IMR-90 (cell line): ENCODE data around the gene HOXA3. TPM values are rescaled to one million over a fixed set of nuclear protein-coding genes. Genes with fewer than 3 reads are reported as not detected.
A peak's percentile ranks its signal among the peaks of the same experiment; 100 is the strongest.

Experiments
- ATAC-seq: fragments of 200-7000 bp; cut with Tn5 transposase; 2 replicates; pipeline ENCODE4 v1.9.1; 2020; ENCODE audit warnings: low read depth, mild to moderate bottlenecking, moderate library complexity
- BruUV-seq: library from RNA; stranded (reverse); fragments of 400-500 nt; replicated peaks from 2 replicates; lab custom pipeline; 2021; lab: Mats Ljungman, UMichigan
- CTCF ChIA-PET: fragments of 300-600 bp; formaldehyde crosslinking; extraction: SDS; loops from one replicate; lab custom pipeline; 2021; ENCODE audit warnings: antibody characterized with exemption; lab: Yijun Ruan, JAX
- POLR2A ChIA-PET: fragments of 300-600 bp; sonication (Branson Sonifier 250); formaldehyde crosslinking; loops from one replicate; lab custom pipeline; 2022; ENCODE audit warnings: antibody characterized with exemption; ENCODE audit not compliant: unreplicated experiment; lab: Charles Lee
- DNase-seq: peaks from one replicate; pipeline ENCODE4 v3.0.0; 2013
- H2AFZ ChIP-seq: replicated peaks from 2 replicates; pipeline ENCODE3; 2013; ENCODE audit warnings: low read length, mild to moderate bottlenecking; ENCODE audit not compliant: poor library complexity
- H2AK5ac ChIP-seq: 2 replicates; pipeline ENCODE4 v1.6.1; 2013; ENCODE audit warnings: low read depth, low read length, inconsistent platforms
- H2AK9ac ChIP-seq: replicated peaks from 2 replicates; pipeline ENCODE3; 2013; ENCODE audit warnings: mild to moderate bottlenecking, low read depth, low read length, moderate library complexity; ENCODE audit not compliant: poor library complexity
- H2BK120ac ChIP-seq: 2 replicates; pipeline ENCODE4 v1.6.1; 2013; ENCODE audit warnings: low read depth, low read length, inconsistent platforms
- H2BK15ac ChIP-seq: 3 replicates; pipeline ENCODE4 v1.6.1; 2013; ENCODE audit warnings: low read depth, low read length, inconsistent platforms
- H2BK20ac ChIP-seq: 2 replicates; pipeline ENCODE4 v1.6.1; 2013; ENCODE audit warnings: low read depth, mild to moderate bottlenecking, inconsistent platforms, low read length, moderate library complexity
- H2BK5ac ChIP-seq: 2 replicates; pipeline ENCODE4 v1.6.1; 2013; ENCODE audit warnings: mild to moderate bottlenecking, low read depth, low read length, inconsistent platforms; ENCODE audit not compliant: poor library complexity, severe bottlenecking
- H3K14ac ChIP-seq: replicated peaks from 2 replicates; pipeline ENCODE4 v1.6.1; 2013; ENCODE audit warnings: low read depth, low read length, inconsistent platforms
- H3K18ac ChIP-seq: 2 replicates; pipeline ENCODE4 v1.6.1; 2013; ENCODE audit warnings: low read depth, low read length, control low read depth
- H3K23ac ChIP-seq: 2 replicates; pipeline ENCODE4 v1.6.1; 2013; ENCODE audit warnings: low read depth, low read length, inconsistent platforms
- H3K27ac ChIP-seq: 2 replicates; pipeline ENCODE4 v1.5.1; 2013; ENCODE audit warnings: mild to moderate bottlenecking, control low read depth, low read length; ENCODE audit not compliant: insufficient read depth
- H3K27me3 ChIP-seq: 2 replicates; pipeline ENCODE4 v1.6.1; 2013; ENCODE audit warnings: low read length; ENCODE audit not compliant: control insufficient read depth, insufficient read depth
- H3K36me3 ChIP-seq: 2 replicates; pipeline ENCODE4 v1.6.1; 2013; ENCODE audit warnings: low read length, mixed read lengths; ENCODE audit not compliant: control insufficient read depth, insufficient read depth
- H3K4ac ChIP-seq: 2 replicates; pipeline ENCODE4 v1.6.1; 2013; ENCODE audit warnings: low read depth, low read length, inconsistent platforms
- H3K4me1 ChIP-seq: 2 replicates; pipeline ENCODE4 v1.6.1; 2013; ENCODE audit warnings: low read length, mixed read lengths; ENCODE audit not compliant: control insufficient read depth, insufficient read depth
- H3K4me2 ChIP-seq: 2 replicates; pipeline ENCODE4 v1.6.1; 2013; ENCODE audit warnings: low read depth, mild to moderate bottlenecking, control low read depth, low read length, moderate library complexity
- H3K4me3 ChIP-seq: 2 replicates; pipeline ENCODE4 v1.5.1; 2013; ENCODE audit warnings: low read depth, mild to moderate bottlenecking, control low read depth, low read length, moderate library complexity; ENCODE audit not compliant: insufficient read depth
- H3K56ac ChIP-seq: 2 replicates; pipeline ENCODE4 v1.6.1; 2013; ENCODE audit warnings: low read length, inconsistent platforms; ENCODE audit not compliant: insufficient read depth; ENCODE audit errors: extremely low read depth
- H3K79me1 ChIP-seq, 2 experiments: 2 replicates each; pipeline ENCODE4 v1.6.1; 2013; ENCODE audit warnings: low read length in 2 of 2, inconsistent platforms in 1 of 2, low read depth in 1 of 2
- H3K9ac ChIP-seq: 2 replicates; pipeline ENCODE4 v1.6.1; 2013; ENCODE audit warnings: low read depth, low read length, control low read depth
- H3K9me1 ChIP-seq: 2 replicates; pipeline ENCODE4 v1.6.1; 2013; ENCODE audit warnings: low read length, inconsistent platforms; ENCODE audit not compliant: insufficient read depth
- H3K9me3 ChIP-seq: 2 replicates; pipeline ENCODE4 v1.6.1; 2013; ENCODE audit warnings: low read length; ENCODE audit not compliant: control insufficient read depth, insufficient read depth
- H4K20me1 ChIP-seq: 2 replicates; pipeline ENCODE4 v1.6.1; 2013; ENCODE audit warnings: low read length, inconsistent platforms; ENCODE audit not compliant: insufficient read depth
- H4K5ac ChIP-seq: 2 replicates; pipeline ENCODE4 v1.6.1; 2013; ENCODE audit warnings: mild to moderate bottlenecking, low read depth, low read length, control low read depth
- H4K8ac ChIP-seq, 2 experiments: 2 replicates each; pipeline ENCODE4 v1.6.1; 2013; ENCODE audit warnings: low read depth in 2 of 2, low read length in 2 of 2, control low read depth in 1 of 2, inconsistent platforms in 1 of 2
- H4K91ac ChIP-seq: 2 replicates; pipeline ENCODE4 v1.6.1; 2013; ENCODE audit warnings: low read depth, low read length, inconsistent platforms; ENCODE audit not compliant: insufficient read depth
- BHLHE40 ChIP-seq: fragments of 150-350 bp; IDR thresholded peaks from 2 replicates; pipeline ENCODE4 v1.6.1; 2016; ENCODE audit warnings: mild to moderate bottlenecking, low read depth, low read length
- CEBPB ChIP-seq: IDR thresholded peaks from 2 replicates; pipeline ENCODE4 v1.6.1; 2012; ENCODE audit warnings: low read depth, low read length, improper control_type of control experiment
- CHD1 ChIP-seq: IDR thresholded peaks from 2 replicates; pipeline ENCODE4 v1.6.1; 2012; ENCODE audit warnings: low read depth, low read length, improper control_type of control experiment
- CTCF ChIP-seq: conservative IDR thresholded peaks from 2 replicates; pipeline ENCODE4 v1.5.1; 2012; ENCODE audit warnings: mild to moderate bottlenecking, low read depth, low read length, improper control_type of control experiment
- ELK1 ChIP-seq: fragments of 150-350 bp; IDR thresholded peaks from 2 replicates; pipeline ENCODE4 v1.6.1; 2016; ENCODE audit warnings: low read depth, mild to moderate bottlenecking, low read length, moderate library complexity, borderline replicate concordance
- MAFK ChIP-seq: IDR thresholded peaks from 2 replicates; pipeline ENCODE4 v1.6.1; 2012; ENCODE audit warnings: low read depth, low read length, improper control_type of control experiment
- MAZ ChIP-seq: IDR thresholded peaks from 2 replicates; pipeline ENCODE4 v1.6.1; 2012; ENCODE audit warnings: low read depth, mild to moderate bottlenecking, low read length, improper control_type of control experiment, moderate library complexity, borderline replicate concordance
- MXI1 ChIP-seq: IDR thresholded peaks from 2 replicates; pipeline ENCODE4 v1.6.1; 2012; ENCODE audit warnings: low read depth, mild to moderate bottlenecking, low read length, moderate library complexity, borderline replicate concordance
- POLR2A ChIP-seq: IDR thresholded peaks from 2 replicates; pipeline ENCODE4 v1.6.1; 2012; ENCODE audit warnings: mild to moderate bottlenecking, low read depth, low read length
- RAD21 ChIP-seq: IDR thresholded peaks from 2 replicates; pipeline ENCODE4 v1.6.1; 2012; ENCODE audit warnings: low read length, improper control_type of control experiment
- RCOR1 ChIP-seq: IDR thresholded peaks from 2 replicates; pipeline ENCODE4 v1.6.1; 2012; ENCODE audit warnings: mild to moderate bottlenecking, low read length, improper control_type of control experiment; ENCODE audit not compliant: insufficient replicate concordance
- RFX5 ChIP-seq: IDR thresholded peaks from 2 replicates; pipeline ENCODE4 v1.8.0; 2012; ENCODE audit warnings: low read depth, mild to moderate bottlenecking, low read length, moderate library complexity
- SMC3 ChIP-seq: fragments of 150-350 bp; IDR thresholded peaks from 2 replicates; pipeline ENCODE4 v1.6.1; 2016; ENCODE audit warnings: low read depth, mild to moderate bottlenecking, antibody characterized with exemption, low read length, moderate library complexity
- USF2 ChIP-seq: fragments of 150-350 bp; IDR thresholded peaks from 2 replicates; pipeline ENCODE4 v1.6.1; 2017; ENCODE audit warnings: mild to moderate bottlenecking, antibody characterized with exemption, low read length, low read depth
- WGBS, 2 experiments: methylation state at CpG; one replicate each; pipeline versions ENCODE4 v1.1.5 to v1.1.7; 2013; ENCODE audit warnings: missing lambda C conversion rate in 2 of 2; ENCODE audit not compliant: insufficient read length in 1 of 2; ENCODE audit errors: extremely low coverage in 2 of 2; 5-methylcytosine and 5-hydroxymethylcytosine counted together
- dilution Hi-C: fragments of 300-500 bp; cut with HindIII; formaldehyde crosslinking; loops from one replicate; pipeline ENCODE4 v1.14.3; 2018; ENCODE audit warnings: low sequenced_read_pairs; ENCODE audit not compliant: unreplicated experiment
- in situ Hi-C: fragments of 300-500 bp; cut with MboI; formaldehyde crosslinking; loops from 3 replicates; pipeline ENCODE4 v1.14.3; 2019; ENCODE audit warnings: low sequenced_read_pairs, inconsistent platforms, mixed read lengths
- intact Hi-C: fragments of 100-400 bp; cut with micrococcal nuclease; formaldehyde crosslinking; loops from 2 replicates; pipeline ENCODE4 v1.10.0; 2022
- polyA plus RNA-seq, 3 experiments: library from polyadenylated mRNA; depleted of rRNA; stranded (reverse); fragments of >200 nt; gene quantifications; 2 replicates each; pipeline ENCODE4 v1.2.3, GENCODE V29; 2012; ENCODE audit warnings: low replicate concordance in 1 of 3
- total RNA-seq: library from RNA; depleted of rRNA; stranded (reverse); fragments of >200 nt; gene quantifications from 2 replicates; pipeline ENCODE4 v1.2.3, GENCODE V29; 2012

The HOXA3 gene
- total and polyA plus RNA-seq, 2 of the 4 experiments (the other 2 are of a cell fraction): 0.90 to 5.4 TPM

GRCh38 chr7:27100694-27101170 lies 51.7 kb downstream of the HOXA3 start:
- H3K56ac ChIP-seq: peak overlapping the region; percentile 86
- H3K4ac ChIP-seq: peak overlapping the region; percentile 74
- H3K4me1 ChIP-seq: peaks cover 29% of the 10 kb centered on the region
- peaks cover 0 to 26% of the 10 kb centered on the region in 2 experiments; a peak in 2 of 4 replicates for H3K79me1 ChIP-seq
- WGBS, 2 experiments: 0% methylated on average over 5 of the region's 8 CpGs; no CpG with 5 or more reads in 1 of the 2 experiments
- peak overlapping the region; percentile 54 to 76; a peak in 3 of 4 replicates for H4K8ac ChIP-seq
- H2AK9ac ChIP-seq: peak overlapping the region; percentile 70
- no peaks in the 10 kb centered on the region for H3K9me1 ChIP-seq
- peak overlapping the region; percentile 91 for H3K23ac ChIP-seq
- peak overlapping the region; percentile 42 for H2BK120ac ChIP-seq
- CTCF ChIA-PET: interaction anchor here (0.8 to 1.0 kb wide), 2 partner anchors 14 to 26 kb away, joined by 4 read pairs; no protein-coding TSS in a partner anchor
- DNase-seq: peak; percentile 54
- H4K91ac ChIP-seq: peak overlapping the region; percentile 81
- in situ Hi-C loops: loop anchor here (5.0 to 10.0 kb wide), 4 partner anchors 42 to 1238 kb away; partner anchors contain the start of gene HOXA5
- POLR2A ChIA-PET: interaction anchor here (1.2 to 1.5 kb wide), 2 partner anchors 15 to 18 kb away, joined by 3 read pairs; no protein-coding TSS in a partner anchor
- H2BK5ac ChIP-seq: peak overlapping the region; percentile 95
- H3K4me2 ChIP-seq: peak overlapping the region; percentile 97
- H3K27ac ChIP-seq: peak overlapping the region; percentile 96
- dilution Hi-C loops: no loop called here
- H2BK20ac ChIP-seq: peak overlapping the region; percentile 2; the same call in 1 of the 2 replicates
- H3K4me3 ChIP-seq: peak overlapping the region; percentile 52
- ATAC-seq: no peak
- peaks cover 13% of the 10 kb centered on the region for H4K20me1 ChIP-seq
- H3K14ac ChIP-seq: peak overlapping the region; percentile 40
- H3K27me3 ChIP-seq: no peaks in the 10 kb centered on the region
- TF ChIP-seq RAD21: no peak
- TF ChIP-seq RCOR1: no peak
- TF ChIP-seq CHD1: no peak
- no peak for TF ChIP-seq CEBPB
- TF ChIP-seq MXI1: no peak
- TF ChIP-seq MAZ: no peak
- TF ChIP-seq SMC3: no peak
- no peak for TF ChIP-seq ELK1
- TF ChIP-seq RFX5: no peak
- no peak for TF ChIP-seq CTCF
- TF ChIP-seq USF2: no peak
- TF ChIP-seq BHLHE40: no peak
- no peak for TF ChIP-seq POLR2A
- no peak for TF ChIP-seq MAFK
- intact Hi-C loops: loop anchor here (2.0 kb wide), 1 partner anchor 14 kb away; no protein-coding TSS in a partner anchor
- H2AFZ ChIP-seq: peak overlapping the region; percentile 19
- H2BK15ac ChIP-seq: peak overlapping the region; percentile 39; the same call in 1 of the 3 replicates
- H3K18ac ChIP-seq: peak overlapping the region; percentile 93
- H3K36me3 ChIP-seq: peaks cover 10% of the 10 kb centered on the region
- H4K5ac ChIP-seq: peak overlapping the region; percentile 75
- H3K9me3 ChIP-seq: no peaks in the 10 kb centered on the region
- H3K9ac ChIP-seq: peak overlapping the region; percentile 93
- no TSS peak for BruUV-seq
- peak overlapping the region; percentile 76; the same call in 1 of the 2 replicates for H2AK5ac ChIP-seq
